Neural cell (in vitro differentiated cells): Measurements from ENCODE around the gene TRAPPC10. TPM values are rescaled to one million over a fixed set of nuclear protein-coding genes. Genes with fewer than 3 reads are reported as not detected.

Experiments used
- H2AFZ ChIP-seq: fragments of 200-600, 300-800 bp; sonication (generic), shearing (Covaris generic); 2 replicates; pipeline ENCODE4 v1.6.0; 2014; ENCODE audit warnings: low read depth, mild to moderate bottlenecking, antibody characterized with exemption, low read length, moderate library complexity
- H3F3A ChIP-seq: fragments of 200-600 bp; shearing (Covaris generic); 2 replicates; pipeline ENCODE4 v1.6.1; 2016; ENCODE audit warnings: mild to moderate bottlenecking, moderate library complexity, mixed read lengths, antibody characterized with exemption, low read length; ENCODE audit not compliant: insufficient read depth, poor library complexity, severe bottlenecking
- H3K27ac ChIP-seq: fragments of 200-600, 300-800 bp; sonication (generic), shearing (Covaris generic); 2 replicates; pipeline ENCODE4 v1.5.1; 2014; ENCODE audit warnings: mild to moderate bottlenecking, low read length, moderate library complexity
- H3K27me3 ChIP-seq: fragments of 300-800, 200-600 bp; sonication (generic), shearing (Covaris generic); 2 replicates; pipeline ENCODE4 v1.6.0; 2014; ENCODE audit warnings: mild to moderate bottlenecking, low read depth, low read length, moderate library complexity; ENCODE audit not compliant: insufficient read depth
- H3K36me3 ChIP-seq: fragments of 300-800, 200-600 bp; sonication (generic), shearing (Covaris generic); 2 replicates; pipeline ENCODE4 v1.5.1; 2014; ENCODE audit warnings: mild to moderate bottlenecking, antibody characterized with exemption, low read length, moderate library complexity; ENCODE audit not compliant: insufficient read depth
- H3K4me2 ChIP-seq: fragments of 300-800, 200-600 bp; sonication (generic), shearing (Covaris generic); 2 replicates; pipeline ENCODE4 v1.6.0; 2014; ENCODE audit warnings: mild to moderate bottlenecking, low read length
- H3K4me3 ChIP-seq: fragments of 300-800, 200-600 bp; sonication (generic), shearing (Covaris generic); 2 replicates; pipeline ENCODE4 v1.5.1; 2014; ENCODE audit warnings: mild to moderate bottlenecking, low read length, moderate library complexity
- H3K79me2 ChIP-seq: fragments of 200-600 bp; shearing (Covaris generic); replicated peaks from 2 replicates; pipeline ENCODE4 v1.6.0; 2014; ENCODE audit warnings: mild to moderate bottlenecking, low read length, moderate library complexity; ENCODE audit not compliant: insufficient read depth
- H3K9ac ChIP-seq: fragments of 300-800, 200-600 bp; sonication (generic), shearing (Covaris generic); 2 replicates; pipeline ENCODE4 v1.6.1; 2016; ENCODE audit warnings: mild to moderate bottlenecking, low read length, mixed read lengths
- H3K9me2 ChIP-seq: fragments of 200-600 bp; shearing (Covaris generic); 2 replicates; pipeline ENCODE4 v1.6.1; 2016; ENCODE audit warnings: mild to moderate bottlenecking, low read length, mixed read lengths; ENCODE audit not compliant: insufficient read depth
- H3K9me3 ChIP-seq: fragments of 200-600, 300-800 bp; sonication (generic), shearing (Covaris generic); 2 replicates; pipeline ENCODE4 v1.6.1; 2016; ENCODE audit warnings: mild to moderate bottlenecking, mixed run types, low read length, moderate library complexity, mixed read lengths
- H4K20me1 ChIP-seq: fragments of 200-600 bp; shearing (Covaris generic); 2 replicates; pipeline ENCODE4 v1.6.1; 2016; ENCODE audit warnings: mild to moderate bottlenecking, mixed run types; ENCODE audit not compliant: insufficient read depth
- CTCF ChIP-seq: fragments of 450-650 bp; IDR thresholded peaks from 2 replicates; pipeline ENCODE4 v1.5.1; 2014; ENCODE audit warnings: antibody characterized with exemption, mild to moderate bottlenecking, moderate library complexity; ENCODE audit not compliant: poor library complexity, severe bottlenecking
- EP300 ChIP-seq: fragments of 450-650 bp; conservative IDR thresholded peaks from 2 replicates; pipeline ENCODE4 v1.6.1; 2014; ENCODE audit warnings: antibody characterized with exemption, mild to moderate bottlenecking, moderate library complexity; ENCODE audit not compliant: poor library complexity, severe bottlenecking
- EZH2 ChIP-seq: fragments of 200-600, 300-800 bp; shearing (Covaris generic), sonication (generic); IDR thresholded peaks from 2 replicates; pipeline ENCODE4 v1.6.1; 2014; ENCODE audit warnings: antibody characterized with exemption, low read length, borderline replicate concordance, mild to moderate bottlenecking; ENCODE audit not compliant: insufficient read depth, poor library complexity, severe bottlenecking
- MXI1 ChIP-seq: fragments of 450-650 bp; conservative IDR thresholded peaks from 2 replicates; pipeline ENCODE4 v1.6.1; 2014; ENCODE audit warnings: antibody characterized with exemption, mild to moderate bottlenecking; ENCODE audit not compliant: poor library complexity, severe bottlenecking
- POLR2AphosphoS5 ChIP-seq: IDR thresholded peaks from 2 replicates; pipeline ENCODE4 v1.6.1; 2012
- RAD21 ChIP-seq: fragments of 450-650 bp; conservative IDR thresholded peaks from 2 replicates; pipeline ENCODE4 v1.6.1; 2014; ENCODE audit warnings: antibody characterized with exemption, mild to moderate bottlenecking, moderate library complexity
- REST ChIP-seq: IDR thresholded peaks from 2 replicates; pipeline ENCODE4 v1.6.1; 2012; ENCODE audit warnings: borderline replicate concordance
- SMC3 ChIP-seq: fragments of 450-650 bp; conservative IDR thresholded peaks from 2 replicates; pipeline ENCODE4 v1.6.1; 2014; ENCODE audit warnings: antibody characterized with exemption, mild to moderate bottlenecking, moderate library complexity; ENCODE audit not compliant: poor library complexity
- TAF1 ChIP-seq: IDR thresholded peaks from 2 replicates; pipeline ENCODE4 v1.6.1; 2012; ENCODE audit warnings: low read depth
- polyA plus RNA-seq: library from polyadenylated mRNA; depleted of rRNA; stranded (reverse); fragments of >200 nt; gene quantifications from 2 replicates; pipeline ENCODE4 v1.2.3, GENCODE V29; 2014

The TRAPPC10 gene
- polyA plus RNA-seq, 1 donor from 2014 or later = 17.8 TPM

GRCh38 chr21:44029460-44030087, 17.5 kb downstream of the TRAPPC10 start:
- Histone ChIP-seq H3K9ac (no peak overlapping the region), H4K20me1 (no peaks in the 10 kb centered on the region), H3K36me3 (no peaks in the 10 kb centered on the region), H3K79me2 (peaks cover 30% of the 10 kb centered on the region), H3K4me2 (no peak overlapping the region), H3K9me2 (no peaks in the 10 kb centered on the region), H2AFZ (no peak overlapping the region), H3K27me3 (no peaks in the 10 kb centered on the region), H3F3A (no peaks in the 10 kb centered on the region), H3K4me3 (no peak overlapping the region), H3K27ac (no peak overlapping the region), H3K9me3 (no peaks in the 10 kb centered on the region)
- TF ChIP-seq MXI1 (no peak), EP300 (no peak), EZH2 (no peak), REST (no peak), CTCF (no peak), RAD21 (no peak), POLR2AphosphoS5 (no peak), TAF1 (no peak), SMC3 (no peak)

GRCh38 chr21:44035244-44035643, 23.1 kb downstream of the TRAPPC10 start:
- Histone ChIP-seq H3F3A (no peaks in the 10 kb centered on the region), H3K4me3 (no peak overlapping the region), H3K9ac (no peak overlapping the region), H3K27ac (no peak overlapping the region), H3K36me3 (no peaks in the 10 kb centered on the region), H3K4me2 (no peak overlapping the region), H3K27me3 (no peaks in the 10 kb centered on the region), H3K9me2 (no peaks in the 10 kb centered on the region), H4K20me1 (no peaks in the 10 kb centered on the region), H3K9me3 (no peaks in the 10 kb centered on the region), H2AFZ (no peak overlapping the region), H3K79me2 (no peaks in the 10 kb centered on the region)
- no peak for TF ChIP-seq EP300
- no peak for TF ChIP-seq REST
- no peak for TF ChIP-seq RAD21
- TF ChIP-seq TAF1 = no peak
- TF ChIP-seq SMC3 = no peak
- TF ChIP-seq EZH2 = no peak
- TF ChIP-seq MXI1 = no peak
- TF ChIP-seq POLR2AphosphoS5 = no peak
